Spinal cord (tissue), 10 donors: ENCODE data around the gene VWF. TPM values are rescaled to one million over a fixed set of nuclear protein-coding genes. Genes with fewer than 3 reads are reported as not detected.

ENCODE experiments used
- DNase-seq, 6 donors: peaks; one replicate each; pipeline versions ENCODE4 v3.0.0 to v3.0.0-alpha.2; 2013 to 2015; ENCODE audit warnings: low spot score in 6 of 6, low read depth in 4 of 6
- H3K27ac ChIP-seq: one replicate; pipeline ENCODE4 v1.5.1; 2013; ENCODE audit warnings: low read depth, low read length, control low read depth
- H3K27me3 ChIP-seq: one replicate; pipeline ENCODE4 v1.6.1; 2013; ENCODE audit warnings: low read length; ENCODE audit not compliant: control insufficient read depth, insufficient read depth
- H3K36me3 ChIP-seq: one replicate; pipeline ENCODE4 v1.6.1; 2013; ENCODE audit warnings: low read length; ENCODE audit not compliant: control insufficient read depth, insufficient read depth
- H3K4me1 ChIP-seq: one replicate; pipeline ENCODE4 v1.6.1; 2013; ENCODE audit warnings: low read length; ENCODE audit not compliant: control insufficient read depth, insufficient read depth
- H3K4me3 ChIP-seq: one replicate; pipeline ENCODE4 v1.5.1; 2013; ENCODE audit warnings: low read depth, low read length, control low read depth
- H3K9me3 ChIP-seq: one replicate; pipeline ENCODE4 v1.6.1; 2013; ENCODE audit warnings: low read length; ENCODE audit not compliant: control insufficient read depth, insufficient read depth
- WGBS: methylation state at CpG from one replicate; pipeline ENCODE4 v1.1.5; 2013; ENCODE audit warnings: missing lambda C conversion rate; ENCODE audit not compliant: insufficient coverage; 5-methylcytosine and 5-hydroxymethylcytosine counted together
- polyA plus RNA-seq, 2 donors: library from polyadenylated mRNA; unstranded; fragments of 120-200 nt; gene quantifications; one replicate each; pipeline ENCODE4 v1.2.1, GENCODE V29; 2013; ENCODE audit not compliant: insufficient read length in 2 of 2
- total RNA-seq, 2 donors: library from RNA; depleted of rRNA in 1 of 2; stranded (reverse); fragments of 120-200 nt in 1 of 2; fragments of >200 nt in 1 of 2; gene quantifications; one replicate each; pipeline versions ENCODE4 v1.2.3 to v1.2.4, GENCODE V29; 2013 to 2014
- donor health status: healthy.

Gene VWF
- total and polyA plus RNA-seq, 4 donors: 34.3 to 76.6 (median 37.5) TPM

GRCh38 chr12:5960783-5961182 lies 163.7 kb downstream of the VWF start:
- Histone ChIP-seq H3K4me3 (no peak overlapping the region), H3K4me1 (peaks cover 12% of the 10 kb centered on the region), H3K36me3 (no peaks in the 10 kb centered on the region), H3K9me3 (no peaks in the 10 kb centered on the region), H3K27ac (no peak overlapping the region), H3K27me3 (no peaks in the 10 kb centered on the region)
- DNase-seq: no peak
- 75% methylated on average over 3 of the region's 4 CpGs for WGBS

GRCh38 chr12:5956987-5957386 lies 167.5 kb downstream of the VWF start:
- DNase-seq: no peak
- no peaks in the 10 kb centered on the region for H3K36me3 ChIP-seq
- H3K9me3 ChIP-seq: no peaks in the 10 kb centered on the region
- H3K27me3 ChIP-seq: no peaks in the 10 kb centered on the region
- no peak overlapping the region for H3K27ac ChIP-seq
- 100% methylated on average over 1 of the region's 5 CpGs for WGBS
- no peak overlapping the region for H3K4me3 ChIP-seq
- H3K4me1 ChIP-seq: no peaks in the 10 kb centered on the region

GRCh38 chr12:5954661-5955060 lies 169.8 kb downstream of the VWF start:
- Histone ChIP-seq H3K27me3 (no peaks in the 10 kb centered on the region), H3K27ac (no peak overlapping the region), H3K9me3 (no peaks in the 10 kb centered on the region), H3K4me3 (no peak overlapping the region), H3K36me3 (no peaks in the 10 kb centered on the region), H3K4me1 (no peaks in the 10 kb centered on the region)
- WGBS: no CpG with 5 or more reads among the region's 3 CpGs
- DNase-seq: no peak

GRCh38 chr12:5953835-5954586 lies 170.5 kb downstream of the VWF start:
- no peaks in the 10 kb centered on the region for H3K36me3 ChIP-seq
- WGBS: 100% methylated on average over 2 of the region's 5 CpGs
- H3K4me1 ChIP-seq: no peaks in the 10 kb centered on the region
- H3K9me3 ChIP-seq: no peaks in the 10 kb centered on the region
- no peak overlapping the region for H3K27ac ChIP-seq
- no peak for DNase-seq
- H3K4me3 ChIP-seq: no peak overlapping the region
- no peaks in the 10 kb centered on the region for H3K27me3 ChIP-seq

DNA sequence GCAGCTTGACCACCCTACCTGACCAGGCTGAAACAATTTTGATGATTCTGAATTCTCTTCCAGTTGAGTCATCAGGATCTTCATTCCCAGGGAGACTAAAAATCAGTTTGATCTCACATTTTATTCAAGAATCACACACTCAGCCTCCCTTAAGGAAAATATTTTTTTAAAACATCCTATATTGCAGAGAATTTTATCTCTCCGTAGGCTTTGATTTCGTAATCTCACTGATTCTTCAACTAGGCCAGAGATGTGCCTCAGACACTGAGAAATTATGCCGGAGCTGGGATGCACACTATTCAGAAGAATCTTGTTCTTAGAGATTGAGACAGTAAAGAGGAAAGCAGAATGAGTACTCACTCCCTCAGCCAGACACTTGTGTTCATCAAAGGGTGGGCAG lies 172.4 kb downstream of the VWF start:
- no peaks in the 10 kb centered on the region for H3K9me3 ChIP-seq
- H3K36me3 ChIP-seq: no peaks in the 10 kb centered on the region
- 80% methylated on average over 1 of the region's 3 CpGs for WGBS
- H3K4me3 ChIP-seq: no peak overlapping the region
- no peaks in the 10 kb centered on the region for H3K4me1 ChIP-seq
- H3K27ac ChIP-seq: no peak overlapping the region
- DNase-seq: no peak
- no peaks in the 10 kb centered on the region for H3K27me3 ChIP-seq

- H3K4me1 ChIP-seq: peaks cover 9% of the 10 kb centered on the region
- 87% methylated on average over 3 of the region's 3 CpGs for WGBS
- no peak for DNase-seq
- peaks cover 11% of the 10 kb centered on the region for H3K27me3 ChIP-seq
- H3K4me3 ChIP-seq: no peak overlapping the region
- no peak overlapping the region for H3K27ac ChIP-seq
- H3K36me3 ChIP-seq: no peaks in the 10 kb centered on the region
- H3K9me3 ChIP-seq: no peaks in the 10 kb centered on the region
Measured at GRCh38 chr12:5948696-5949095, 175.8 kb downstream of the VWF start.

GRCh38 chr12:5947006-5947405 lies 177.5 kb downstream of the VWF start:
- Histone ChIP-seq H3K27ac (no peak overlapping the region), H3K36me3 (no peaks in the 10 kb centered on the region), H3K4me3 (no peak overlapping the region), H3K27me3 (peaks cover 11% of the 10 kb centered on the region), H3K9me3 (no peaks in the 10 kb centered on the region), H3K4me1 (peaks cover 9% of the 10 kb centered on the region)
- no CpG with 5 or more reads among the region's 1 CpG for WGBS
- no peak for DNase-seq

GRCh38 chr12:5946388-5946787 lies 178.1 kb downstream of the VWF start:
- no peaks in the 10 kb centered on the region for H3K36me3 ChIP-seq
- peaks cover 11% of the 10 kb centered on the region for H3K27me3 ChIP-seq
- DNase-seq: no peak
- peaks cover 9% of the 10 kb centered on the region for H3K4me1 ChIP-seq
- WGBS: 91% methylated on average over 2 of the region's 2 CpGs
- no peak overlapping the region for H3K27ac ChIP-seq
- no peaks in the 10 kb centered on the region for H3K9me3 ChIP-seq
- no peak overlapping the region for H3K4me3 ChIP-seq

DNA sequence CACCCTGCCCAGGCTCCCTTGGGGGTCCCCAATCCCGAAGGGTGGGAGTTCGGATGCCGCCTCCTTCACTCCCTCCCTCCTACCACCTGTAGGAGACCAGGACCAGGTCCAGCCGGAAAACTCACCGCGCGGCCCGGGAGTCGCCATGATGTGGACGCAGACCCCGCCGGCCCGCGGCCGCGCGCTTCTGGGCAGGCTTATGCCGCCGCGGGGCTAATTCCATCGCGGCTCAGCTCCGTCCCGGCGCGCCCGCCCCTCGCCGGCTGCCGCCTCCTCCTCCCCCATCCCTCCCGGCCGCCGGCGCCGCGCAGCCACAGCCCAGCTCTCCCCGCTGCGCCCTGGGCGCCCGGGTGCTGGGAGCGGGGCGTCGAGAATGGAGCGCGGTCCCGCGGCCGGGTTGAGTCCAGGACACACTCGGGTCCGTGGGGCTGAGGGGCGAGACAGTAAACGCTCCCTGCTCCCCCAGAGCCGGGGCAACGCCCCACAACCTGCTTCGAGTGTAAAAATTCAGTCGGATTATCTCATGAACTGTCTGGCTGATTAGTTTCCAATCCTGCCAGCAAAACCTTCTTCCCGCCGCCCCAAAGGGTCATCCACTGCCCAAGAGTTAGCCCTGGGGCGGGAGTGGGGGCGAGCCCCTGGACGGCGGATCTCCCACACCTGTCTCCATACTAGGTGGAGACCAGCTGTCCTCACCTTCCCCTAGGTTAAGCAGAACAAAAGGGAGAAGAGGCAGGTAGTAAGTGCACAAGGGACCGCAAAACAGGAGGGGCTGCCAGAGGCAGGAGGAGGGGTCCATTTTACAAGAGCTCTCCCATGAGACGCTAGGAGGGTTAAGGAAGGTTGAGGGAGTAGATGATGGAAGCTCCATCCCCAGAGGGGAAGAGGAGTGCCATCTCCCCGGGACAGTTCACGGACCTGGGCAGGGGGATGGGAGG lies 179.1 kb downstream of the VWF start, which contains the start of gene ANO2:
Gene ANO2 (minus strand): TSS at position 189 of the 938 bp plus-strand sequence. CDS start 42 bp downstream, at position 147.
- H3K36me3 ChIP-seq: no peaks in the 10 kb centered on the region
- no peaks in the 10 kb centered on the region for H3K9me3 ChIP-seq
- H3K4me1 ChIP-seq: peaks cover 9% of the 10 kb centered on the region
- no peak within 1 kb of the TSS for H3K27ac ChIP-seq
- H3K27me3 ChIP-seq: peaks cover 11% of the 10 kb centered on the region
- peak within 1 kb of the TSS; percentile 48 for H3K4me3 ChIP-seq
- peak in 3 of 6 donors; percentile 31 to 77 (median 60) for DNase-seq
- WGBS: under 1% methylated on average over 60 of the region's 66 CpGs
